Activated T-helper 17 cell treated with anti-CD3 and anti-CD28 coated beads, Interleukin-2, amount 50 U/mL, for 72 hours (primary cell): ENCODE data around the gene MYCBPAP. TPM values are rescaled to one million over a fixed set of nuclear protein-coding genes. Genes with fewer than 3 reads are reported as not detected.
A peak's percentile ranks its signal among the peaks of the same experiment; 100 is the strongest.

Experiments used
- ATAC-seq: fragments of 150-1000 bp; cut with Tn5 transposase; replicated peaks from 2 replicates; pipeline ENCODE4 v1.10.0; 2021; ENCODE audit warnings: mild to moderate bottlenecking, moderate library complexity
- H3K27ac Mint-ChIP-seq: one replicate; pipeline ENCODE4 v1.8.0; 2022; ENCODE audit warnings: mixed read lengths
- H3K27me3 Mint-ChIP-seq: one replicate; pipeline ENCODE4 v1.8.0; 2022; ENCODE audit warnings: mixed read lengths
- H3K36me3 Mint-ChIP-seq: one replicate; pipeline ENCODE4 v1.8.0; 2022; ENCODE audit warnings: low read depth, mild to moderate bottlenecking, mixed read lengths
- H3K4me1 Mint-ChIP-seq: one replicate; pipeline ENCODE4 v1.8.0; 2022; ENCODE audit warnings: mixed read lengths
- H3K4me3 Mint-ChIP-seq: one replicate; pipeline ENCODE4 v1.8.0; 2022; ENCODE audit warnings: mild to moderate bottlenecking, mixed read lengths
- H3K9me3 Mint-ChIP-seq: one replicate; pipeline ENCODE4 v1.8.0; 2022; ENCODE audit warnings: mixed read lengths
- total RNA-seq, 2 donors: library from RNA; stranded (reverse); gene quantifications; one replicate each; pipeline ENCODE4 v1.2.3, GENCODE V29; 2022

Gene MYCBPAP
- total RNA-seq, 2 donors from 2014 or later, result 2.1 to 3.2 TPM

DNA sequence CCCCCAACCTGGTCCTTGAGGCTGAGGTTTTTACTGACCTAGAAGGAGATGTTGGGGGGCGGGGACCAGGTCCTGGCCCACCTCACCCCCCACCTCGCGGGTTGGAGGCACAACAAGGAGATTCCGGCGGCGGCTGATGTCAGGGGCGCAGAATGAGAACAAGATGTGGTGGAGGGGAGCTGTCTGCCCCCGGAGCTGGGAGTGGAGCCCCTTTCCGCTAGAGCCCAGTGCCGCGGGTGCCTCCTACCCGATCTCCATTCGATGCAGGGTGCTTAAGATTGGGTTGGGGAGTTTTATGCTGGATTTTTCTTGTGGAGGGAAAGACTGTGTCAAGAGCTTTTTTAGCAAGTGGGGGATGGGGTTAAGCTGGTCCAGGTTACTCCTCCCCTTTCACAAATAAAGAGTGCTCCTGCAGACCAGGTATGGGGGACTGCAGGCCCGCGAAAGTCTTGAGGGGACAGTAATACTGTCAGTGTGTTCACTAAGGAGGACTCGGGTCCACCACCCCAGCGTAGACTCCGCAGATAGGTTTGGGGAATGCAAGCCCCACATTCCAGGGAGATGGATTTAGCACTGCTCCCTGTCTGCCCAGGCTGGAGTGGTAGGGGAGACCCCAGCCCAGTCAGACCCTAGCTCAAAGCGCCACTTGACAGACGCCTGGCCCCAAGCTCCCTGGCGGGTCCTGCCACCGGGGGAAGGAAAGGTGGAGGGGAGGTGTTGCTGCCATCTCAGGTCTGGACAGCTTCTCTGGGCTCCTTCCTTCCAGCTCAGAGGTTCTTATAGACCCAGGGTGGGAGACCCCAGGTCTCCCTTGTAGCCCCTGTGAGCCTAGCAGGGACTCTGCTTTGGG is 54.2 kb downstream of the MYCBPAP start:
- peaks cover 47% of the 10 kb centered on the region for H3K27me3 Mint-ChIP-seq
- peak overlapping the region; percentile 13 for H3K4me3 Mint-ChIP-seq
- no peak overlapping the region for H3K27ac Mint-ChIP-seq
- peaks cover 5% of the 10 kb centered on the region for H3K4me1 Mint-ChIP-seq
- no peak for ATAC-seq
- H3K9me3 Mint-ChIP-seq, result no peaks in the 10 kb centered on the region
- no peaks in the 10 kb centered on the region for H3K36me3 Mint-ChIP-seq

DNA sequence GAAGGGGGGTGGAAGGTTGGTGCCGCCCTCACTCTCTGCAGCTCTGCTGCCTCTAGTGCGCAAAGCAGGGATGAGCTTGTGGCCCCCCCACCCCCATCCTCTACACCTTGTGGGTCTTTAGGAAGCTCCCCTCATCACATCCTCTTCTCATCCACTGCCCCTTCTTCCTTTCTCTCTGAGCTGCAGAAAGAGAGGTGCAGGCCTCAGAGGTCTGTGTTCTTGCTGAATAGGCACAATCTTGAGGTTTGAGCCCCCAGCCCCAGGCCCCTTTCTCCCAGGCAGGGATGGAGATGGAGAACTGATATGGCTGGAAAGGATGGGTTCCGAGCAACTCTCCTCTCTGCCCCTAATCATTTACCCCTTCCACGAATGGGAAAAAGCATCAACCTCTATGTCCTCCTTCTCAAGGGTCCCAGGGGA is 54.9 kb downstream of the MYCBPAP start:
- ATAC-seq, result no peak
- peaks cover 43% of the 10 kb centered on the region for H3K27me3 Mint-ChIP-seq
- H3K4me3 Mint-ChIP-seq, result no peak overlapping the region
- no peaks in the 10 kb centered on the region for H3K9me3 Mint-ChIP-seq
- H3K27ac Mint-ChIP-seq, result no peak overlapping the region
- no peaks in the 10 kb centered on the region for H3K36me3 Mint-ChIP-seq
- H3K4me1 Mint-ChIP-seq, result peaks cover 5% of the 10 kb centered on the region

DNA sequence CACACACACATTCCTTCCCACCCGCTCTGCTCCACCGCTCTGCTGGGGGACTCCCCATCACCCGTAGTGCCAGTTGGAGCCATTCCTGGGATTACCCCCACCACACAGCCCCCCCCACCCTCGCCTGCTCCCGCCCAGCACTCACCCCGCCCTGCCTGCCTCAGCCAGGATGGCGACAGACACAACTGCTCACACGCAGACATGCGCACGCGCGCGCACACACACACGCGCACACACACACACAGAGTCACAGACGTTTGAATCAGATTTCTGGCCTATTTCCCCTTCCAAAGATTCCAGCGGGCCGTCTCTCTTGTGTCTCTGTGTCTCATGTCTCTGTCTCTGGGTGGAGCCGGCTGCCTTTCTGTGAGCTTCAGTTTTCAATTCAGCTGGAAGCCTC is 56.7 kb downstream of the MYCBPAP start:
- Mint-ChIP-seq H3K27me3 (peaks cover 38% of the 10 kb centered on the region), H3K4me1 (peaks cover 5% of the 10 kb centered on the region), H3K27ac (no peak overlapping the region), H3K9me3 (no peaks in the 10 kb centered on the region), H3K36me3 (no peaks in the 10 kb centered on the region), H3K4me3 (no peak overlapping the region)
- ATAC-seq, result no peak

DNA sequence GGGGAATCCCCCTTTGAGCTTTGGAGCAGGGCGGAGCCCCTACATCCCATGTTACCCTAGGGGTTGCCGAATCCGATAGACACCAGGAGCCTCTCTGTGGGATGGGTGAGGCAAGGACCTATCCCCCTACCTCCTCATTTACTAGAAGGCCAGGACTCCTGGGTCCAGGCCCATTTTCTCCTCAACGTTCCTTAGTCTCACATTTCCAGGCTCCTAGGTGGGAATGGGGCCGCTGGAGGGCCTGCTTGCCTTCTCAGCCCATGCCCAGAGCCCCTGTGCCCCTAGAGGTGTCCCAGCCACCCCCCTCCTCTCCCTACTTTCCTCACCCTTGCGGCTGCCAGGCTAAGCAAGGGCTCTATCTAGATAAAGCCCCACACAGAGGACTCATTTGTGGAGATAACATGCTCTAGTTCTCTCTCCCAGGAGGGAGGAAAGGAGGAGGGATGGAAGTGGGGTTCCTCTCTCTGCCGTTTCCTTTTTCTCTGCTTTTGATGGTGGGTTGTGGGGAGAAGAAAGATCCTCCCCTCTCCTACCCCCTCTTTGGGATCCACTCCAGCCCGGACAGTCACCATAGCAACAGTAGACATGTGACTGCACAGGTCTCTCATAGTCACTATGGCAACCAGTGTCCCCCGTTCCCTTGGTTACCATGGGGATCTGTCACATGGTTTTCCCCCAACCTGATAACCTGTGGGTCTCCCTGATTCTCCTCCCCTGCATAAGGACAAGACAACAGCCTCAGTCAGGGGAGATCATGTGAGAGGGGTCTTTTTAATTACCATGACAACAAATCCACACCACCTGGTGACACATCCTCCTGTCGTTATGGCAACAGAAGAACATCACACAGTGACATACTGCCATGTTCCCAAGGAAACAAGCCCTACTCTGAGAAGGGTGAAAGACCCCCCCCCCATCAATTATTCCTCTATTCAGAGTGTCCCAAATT is 57.4 kb downstream of the MYCBPAP start:
- no peaks in the 10 kb centered on the region for H3K9me3 Mint-ChIP-seq
- peaks cover 38% of the 10 kb centered on the region for H3K27me3 Mint-ChIP-seq
- H3K27ac Mint-ChIP-seq, result peak overlapping the region; percentile 44
- ATAC-seq, result no peak
- no peaks in the 10 kb centered on the region for H3K36me3 Mint-ChIP-seq
- no peak overlapping the region for H3K4me3 Mint-ChIP-seq
- peaks cover 5% of the 10 kb centered on the region for H3K4me1 Mint-ChIP-seq

DNA sequence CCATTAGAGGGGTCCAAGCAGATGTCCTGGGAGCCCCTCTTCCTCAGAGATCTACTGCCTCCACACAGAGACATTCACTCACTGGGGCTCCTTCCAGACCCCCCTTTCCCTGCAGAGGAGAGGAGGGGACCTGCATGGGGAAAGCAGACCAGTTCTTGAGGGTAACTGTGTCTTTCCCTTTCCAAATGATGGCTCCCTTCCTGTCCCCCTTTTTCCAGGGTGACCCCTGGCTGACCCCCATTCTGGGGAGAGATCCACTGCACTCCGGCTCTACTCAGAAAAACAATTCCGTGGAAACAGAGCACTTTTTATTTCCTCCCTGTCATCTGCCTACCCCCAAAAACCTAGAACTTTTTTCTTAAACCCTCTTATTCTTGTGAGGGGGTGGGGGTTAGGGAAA is 58.6 kb downstream of the MYCBPAP start:
- no peak for ATAC-seq
- peaks cover 42% of the 10 kb centered on the region for H3K27me3 Mint-ChIP-seq
- peaks cover 5% of the 10 kb centered on the region for H3K4me1 Mint-ChIP-seq
- H3K27ac Mint-ChIP-seq, result no peak overlapping the region
- H3K4me3 Mint-ChIP-seq, result no peak overlapping the region
- no peaks in the 10 kb centered on the region for H3K36me3 Mint-ChIP-seq
- H3K9me3 Mint-ChIP-seq, result no peaks in the 10 kb centered on the region

DNA sequence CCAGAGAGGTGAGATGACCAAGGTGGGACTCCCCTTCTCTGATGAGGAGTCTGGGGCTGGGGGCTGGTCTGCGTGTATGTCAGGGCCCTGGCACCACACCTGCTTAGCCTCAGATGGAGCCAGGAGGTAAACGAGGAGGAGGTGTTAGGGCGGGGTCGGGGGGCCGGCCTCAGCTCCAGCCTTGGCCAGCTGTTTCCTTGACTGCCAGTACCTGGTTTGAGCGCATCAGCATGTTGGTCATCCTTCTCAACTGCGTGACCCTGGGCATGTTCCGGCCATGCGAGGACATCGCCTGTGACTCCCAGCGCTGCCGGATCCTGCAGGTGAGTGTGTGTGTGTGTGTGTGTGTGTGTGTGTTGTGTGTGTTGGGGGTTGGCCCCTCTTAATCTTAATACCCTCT is 60.4 kb downstream of the MYCBPAP start:
- Mint-ChIP-seq H3K27ac (no peak overlapping the region), H3K9me3 (no peaks in the 10 kb centered on the region), H3K4me1 (peaks cover 5% of the 10 kb centered on the region), H3K27me3 (peaks cover 30% of the 10 kb centered on the region), H3K4me3 (no peak overlapping the region), H3K36me3 (no peaks in the 10 kb centered on the region)
- ATAC-seq, result no peak

DNA sequence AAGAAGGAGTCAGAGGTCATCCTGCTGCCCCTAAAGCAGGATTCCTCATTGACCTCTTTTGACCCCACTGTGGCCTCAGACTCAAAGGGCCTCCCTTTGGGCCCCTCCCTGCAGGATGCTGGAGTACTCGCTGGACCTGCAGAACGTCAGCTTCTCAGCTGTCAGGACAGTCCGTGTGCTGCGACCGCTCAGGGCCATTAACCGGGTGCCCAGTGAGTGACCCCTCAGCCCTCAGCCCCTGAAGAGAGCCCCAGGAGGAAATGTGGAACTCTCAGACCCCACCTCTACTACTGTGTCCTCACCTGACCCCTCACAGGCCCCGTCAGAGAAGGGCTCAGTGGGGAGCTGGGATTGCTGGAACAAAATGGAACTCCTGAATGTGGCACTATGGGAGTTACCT is 61.4 kb downstream of the MYCBPAP start:
- Mint-ChIP-seq H3K27ac (no peak overlapping the region), H3K36me3 (no peaks in the 10 kb centered on the region)

DNA sequence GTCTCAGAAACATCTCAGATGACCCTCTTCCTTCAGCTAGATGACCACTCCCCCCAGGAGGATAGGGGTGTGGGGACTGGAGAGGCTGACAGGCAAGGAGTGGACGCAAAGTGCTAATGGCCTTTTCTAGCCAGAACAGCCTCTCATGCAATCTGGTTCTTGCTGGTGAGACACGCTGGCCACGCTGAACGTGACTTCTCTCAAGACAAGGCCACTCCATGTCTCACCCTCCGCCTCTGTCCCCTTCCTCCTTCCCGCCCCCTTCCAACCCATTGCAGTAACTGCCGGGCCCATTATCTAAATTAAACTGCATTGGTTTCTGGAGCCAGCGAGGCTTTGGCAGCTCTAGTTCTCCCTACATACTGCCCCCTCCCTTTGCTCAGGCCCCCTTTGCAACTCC is 61.8 kb downstream of the MYCBPAP start:
- no peaks in the 10 kb centered on the region for H3K9me3 Mint-ChIP-seq
- no peak overlapping the region for H3K4me3 Mint-ChIP-seq
- no peaks in the 10 kb centered on the region for H3K36me3 Mint-ChIP-seq
- ATAC-seq, result no peak
- peaks cover 19% of the 10 kb centered on the region for H3K27me3 Mint-ChIP-seq
- H3K4me1 Mint-ChIP-seq, result peaks cover 5% of the 10 kb centered on the region
- no peak overlapping the region for H3K27ac Mint-ChIP-seq

More for the DNA sequence above, 61.4 kb downstream of the MYCBPAP start:
- ATAC-seq, result no peak
- peaks cover 24% of the 10 kb centered on the region for H3K27me3 Mint-ChIP-seq
- peaks cover 5% of the 10 kb centered on the region for H3K4me1 Mint-ChIP-seq
- H3K9me3 Mint-ChIP-seq, result no peaks in the 10 kb centered on the region
- H3K4me3 Mint-ChIP-seq, result no peak overlapping the region

DNA sequence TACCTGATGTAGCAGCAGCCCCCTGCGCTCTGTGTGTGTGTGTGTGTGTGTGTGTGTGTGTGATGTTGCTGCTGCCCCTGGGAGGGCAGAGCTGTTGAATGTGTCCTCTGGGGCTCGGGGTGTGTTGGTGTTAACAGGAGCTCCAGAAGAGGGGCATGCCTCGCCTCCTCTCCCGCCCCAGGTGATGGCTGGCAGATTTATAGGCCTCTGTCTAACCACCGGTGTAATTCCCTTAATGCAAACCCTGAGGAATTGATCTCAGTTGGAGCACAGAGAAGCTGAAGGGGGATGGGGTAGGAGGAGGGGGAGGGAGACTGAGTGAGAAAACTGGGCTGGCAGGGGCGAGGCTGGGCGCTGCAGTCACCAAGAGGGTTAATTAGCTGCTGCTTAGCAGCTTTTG is 62.3 kb downstream of the MYCBPAP start:
- no peaks in the 10 kb centered on the region for H3K36me3 Mint-ChIP-seq
- H3K27ac Mint-ChIP-seq, result no peak overlapping the region
- no peak for ATAC-seq
- H3K27me3 Mint-ChIP-seq, result peaks cover 16% of the 10 kb centered on the region
- peaks cover 5% of the 10 kb centered on the region for H3K4me1 Mint-ChIP-seq
- H3K4me3 Mint-ChIP-seq, result no peak overlapping the region
- H3K9me3 Mint-ChIP-seq, result no peaks in the 10 kb centered on the region

DNA sequence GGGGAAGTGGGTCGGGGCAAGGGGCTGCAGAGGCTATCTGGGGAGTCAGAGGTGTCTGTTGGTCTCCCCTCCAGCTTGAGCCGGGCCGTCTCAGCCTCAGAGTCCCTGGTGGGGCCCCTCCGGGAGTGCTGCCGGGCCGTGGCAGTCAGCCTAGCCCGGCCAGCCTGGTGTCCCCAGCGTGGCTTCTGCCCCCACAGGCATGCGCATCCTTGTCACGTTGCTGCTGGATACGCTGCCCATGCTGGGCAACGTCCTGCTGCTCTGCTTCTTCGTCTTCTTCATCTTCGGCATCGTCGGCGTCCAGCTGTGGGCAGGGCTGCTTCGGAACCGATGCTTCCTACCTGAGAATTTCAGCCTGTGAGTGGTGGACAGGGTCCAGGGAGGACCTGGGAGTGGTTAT is 63.4 kb downstream of the MYCBPAP start:
- Mint-ChIP-seq H3K9me3 (no peaks in the 10 kb centered on the region), H3K27me3 (peaks cover 5% of the 10 kb centered on the region), H3K4me1 (no peaks in the 10 kb centered on the region), H3K36me3 (no peaks in the 10 kb centered on the region), H3K27ac (no peak overlapping the region), H3K4me3 (no peak overlapping the region)
- no peak for ATAC-seq

DNA sequence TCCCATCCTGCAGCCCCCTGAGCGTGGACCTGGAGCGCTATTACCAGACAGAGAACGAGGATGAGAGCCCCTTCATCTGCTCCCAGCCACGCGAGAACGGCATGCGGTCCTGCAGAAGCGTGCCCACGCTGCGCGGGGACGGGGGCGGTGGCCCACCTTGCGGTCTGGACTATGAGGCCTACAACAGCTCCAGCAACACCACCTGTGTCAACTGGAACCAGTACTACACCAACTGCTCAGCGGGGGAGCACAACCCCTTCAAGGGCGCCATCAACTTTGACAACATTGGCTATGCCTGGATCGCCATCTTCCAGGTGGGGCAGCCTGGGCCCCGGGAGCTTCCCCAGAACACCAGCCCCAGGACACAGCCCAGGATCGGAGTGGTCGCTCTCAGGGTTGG is 64.3 kb downstream of the MYCBPAP start:
- Mint-ChIP-seq H3K36me3 (no peaks in the 10 kb centered on the region), H3K27me3 (peaks cover 8% of the 10 kb centered on the region), H3K27ac (no peak overlapping the region), H3K4me3 (no peak overlapping the region), H3K4me1 (no peaks in the 10 kb centered on the region), H3K9me3 (no peaks in the 10 kb centered on the region)
- no peak for ATAC-seq

DNA sequence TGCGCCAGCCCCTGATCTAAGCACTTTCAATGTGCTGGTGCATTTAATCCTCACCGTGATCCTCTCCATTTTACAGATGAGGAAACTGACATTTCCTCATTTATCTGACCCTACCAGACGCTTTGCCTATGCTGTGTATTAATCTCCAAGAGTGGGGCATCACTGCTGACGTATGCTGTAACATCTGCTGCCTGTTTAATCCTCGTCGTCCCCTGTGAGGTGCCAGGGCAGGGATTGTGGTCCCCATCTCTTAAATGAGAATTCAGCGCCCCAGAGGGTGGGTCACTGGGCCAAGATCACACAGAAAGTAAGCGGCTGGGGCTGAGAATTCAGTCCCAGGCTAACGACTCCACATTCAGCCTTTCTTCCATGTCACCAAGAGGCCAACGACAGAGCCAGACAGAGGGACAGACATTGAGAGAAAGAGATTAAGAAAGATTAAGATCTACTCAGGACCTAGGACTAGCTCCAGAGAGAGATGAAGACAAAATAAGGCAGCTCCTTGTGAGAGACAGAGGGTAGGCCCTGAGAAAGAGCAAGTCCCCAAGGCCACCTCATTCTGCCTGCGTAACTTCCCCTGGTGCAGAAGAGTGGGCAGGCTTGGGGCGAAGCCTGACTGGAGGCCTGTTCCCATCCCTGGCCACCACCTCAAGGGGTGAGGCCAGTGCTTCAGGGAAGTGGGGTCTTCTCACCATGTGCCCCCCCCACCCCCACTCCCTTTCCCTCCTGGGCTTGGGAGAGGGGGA is 65.8 kb downstream of the MYCBPAP start:
- no peak overlapping the region for H3K27ac Mint-ChIP-seq
- peaks cover 13% of the 10 kb centered on the region for H3K27me3 Mint-ChIP-seq
- no peaks in the 10 kb centered on the region for H3K4me1 Mint-ChIP-seq
- H3K9me3 Mint-ChIP-seq, result no peaks in the 10 kb centered on the region
- no peaks in the 10 kb centered on the region for H3K36me3 Mint-ChIP-seq
- H3K4me3 Mint-ChIP-seq, result no peak overlapping the region
- ATAC-seq, result no peak

DNA sequence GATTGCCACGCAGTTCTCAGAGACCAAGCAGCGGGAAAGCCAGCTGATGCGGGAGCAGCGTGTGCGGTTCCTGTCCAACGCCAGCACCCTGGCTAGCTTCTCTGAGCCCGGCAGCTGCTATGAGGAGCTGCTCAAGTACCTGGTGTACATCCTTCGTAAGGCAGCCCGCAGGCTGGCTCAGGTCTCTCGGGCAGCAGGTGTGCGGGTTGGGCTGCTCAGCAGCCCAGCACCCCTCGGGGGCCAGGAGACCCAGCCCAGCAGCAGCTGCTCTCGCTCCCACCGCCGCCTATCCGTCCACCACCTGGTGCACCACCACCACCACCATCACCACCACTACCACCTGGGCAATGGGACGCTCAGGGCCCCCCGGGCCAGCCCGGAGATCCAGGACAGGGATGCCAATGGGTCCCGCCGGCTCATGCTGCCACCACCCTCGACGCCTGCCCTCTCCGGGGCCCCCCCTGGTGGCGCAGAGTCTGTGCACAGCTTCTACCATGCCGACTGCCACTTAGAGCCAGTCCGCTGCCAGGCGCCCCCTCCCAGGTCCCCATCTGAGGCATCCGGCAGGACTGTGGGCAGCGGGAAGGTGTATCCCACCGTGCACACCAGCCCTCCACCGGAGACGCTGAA is 67.5 kb downstream of the MYCBPAP start:
- Mint-ChIP-seq H3K36me3 (no peaks in the 10 kb centered on the region), H3K27me3 (peaks cover 14% of the 10 kb centered on the region), H3K9me3 (no peaks in the 10 kb centered on the region), H3K4me1 (no peaks in the 10 kb centered on the region), H3K4me3 (no peak overlapping the region), H3K27ac (no peak overlapping the region)
- no peak for ATAC-seq

DNA sequence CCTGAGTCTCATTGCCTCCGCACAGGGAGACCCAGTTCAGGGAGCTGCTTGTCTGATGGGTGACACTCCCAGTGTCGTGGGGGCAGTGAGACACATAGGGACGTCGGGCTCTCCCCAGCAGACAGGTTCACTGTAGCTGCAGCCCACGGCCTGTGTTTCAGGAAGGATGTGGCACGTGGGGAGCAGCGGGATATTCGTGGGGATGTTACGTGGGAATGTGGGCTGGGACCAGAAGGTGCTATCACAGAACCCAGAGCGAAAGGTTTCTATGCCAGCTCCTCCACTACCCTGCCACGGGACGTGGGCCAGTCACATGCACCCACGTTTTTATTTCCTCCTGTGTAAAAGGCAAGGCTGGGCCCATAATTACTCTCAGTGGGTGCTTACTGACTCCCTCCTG is 68.6 kb downstream of the MYCBPAP start:
- no peaks in the 10 kb centered on the region for H3K9me3 Mint-ChIP-seq
- H3K36me3 Mint-ChIP-seq, result no peaks in the 10 kb centered on the region
- peaks cover 14% of the 10 kb centered on the region for H3K27me3 Mint-ChIP-seq
- H3K4me1 Mint-ChIP-seq, result no peaks in the 10 kb centered on the region
- H3K4me3 Mint-ChIP-seq, result no peak overlapping the region
- no peak for ATAC-seq
- no peak overlapping the region for H3K27ac Mint-ChIP-seq
